Endothelial cell of umbilical vein (primary cell): ENCODE results near the gene MTERF4. TPM values are rescaled to one million over a fixed set of nuclear protein-coding genes. Genes with fewer than 3 reads are reported as not detected.

Experiments used
- BruUV-seq: library from RNA; stranded (reverse); fragments of 400-500 nt; replicated peaks from 2 replicates; lab custom pipeline; 2021; lab: Mats Ljungman, UMichigan
- CTCF ChIA-PET: fragments of 300-600, 350-600 bp; sonication (Branson Sonifier 250); formaldehyde crosslinking; loops from one replicate; lab custom pipeline; 2021; ENCODE audit warnings: antibody characterized with exemption, inconsistent platforms; lab: Charles Lee
- POLR2A ChIA-PET: fragments of 300-600, 350-600 bp; sonication (Branson Sonifier 250); formaldehyde crosslinking; loops from one replicate; lab custom pipeline; 2021; ENCODE audit warnings: antibody characterized with exemption, inconsistent platforms; lab: Charles Lee
- DNase-seq: peaks from one replicate; pipeline ENCODE4 v3.0.0-alpha.2; 2011; ENCODE audit warnings: low read depth, low spot score
- FAIRE-seq: peaks from 2 replicates; lab custom pipeline; 2011; peaks lifted over from hg19 to GRCh38; lab: Jason Lieb, UNC
- H2AFZ ChIP-seq: 2 replicates; pipeline ENCODE4 v1.6.0; 2012; ENCODE audit warnings: low read depth, low read length, control low read depth, inconsistent platforms
- H3K27ac ChIP-seq: 2 replicates; pipeline ENCODE4 v1.5.1; 2011; ENCODE audit warnings: low read depth, mild to moderate bottlenecking, control low read depth, low read length, moderate library complexity; ENCODE audit not compliant: insufficient read depth
- H3K27me3 ChIP-seq, 2 experiments: 2 replicates each; pipeline versions ENCODE4 v1.6.0 to v1.6.1; 2011; ENCODE audit warnings: low read length in 2 of 2, mixed read lengths in 1 of 2; ENCODE audit not compliant: control insufficient read depth in 2 of 2, insufficient read depth in 2 of 2
- H3K36me3 ChIP-seq, 2 experiments: 2 replicates in 1 of 2; 3 replicates in 1 of 2; pipeline ENCODE4 v1.5.1; 2011; ENCODE audit warnings: low read length in 2 of 2, mild to moderate bottlenecking in 1 of 2, moderate library complexity in 1 of 2; ENCODE audit not compliant: control insufficient read depth in 2 of 2, insufficient read depth in 2 of 2; ENCODE audit errors: extremely low read depth in 1 of 2
- H3K4me1 ChIP-seq: 3 replicates; pipeline ENCODE4 v1.5.1; 2011; ENCODE audit warnings: mild to moderate bottlenecking, low read length; ENCODE audit not compliant: control insufficient read depth, insufficient read depth; ENCODE audit errors: extremely low read depth
- H3K4me2 ChIP-seq: 2 replicates; pipeline ENCODE4 v1.6.1; 2011; ENCODE audit warnings: low read length, control low read depth, mixed read lengths; ENCODE audit not compliant: insufficient read depth
- H3K4me3 ChIP-seq, 3 experiments: fragments of 200-600 bp in 1 of 3; sonication (generic), shearing (Covaris generic) in 1 of 3; replicated peaks in 1 of 3; 2 replicates each; pipeline ENCODE4 v1.5.1; 2011 to 2016; ENCODE audit warnings: control low read depth in 3 of 3, low read length in 3 of 3, mild to moderate bottlenecking in 2 of 3, inconsistent platforms in 1 of 3, low read depth in 1 of 3, moderate library complexity in 1 of 3; ENCODE audit not compliant: insufficient read depth in 1 of 3
- H3K79me2 ChIP-seq: 2 replicates; pipeline ENCODE4 v1.6.0; 2012; ENCODE audit warnings: low read length, inconsistent platforms; ENCODE audit not compliant: control insufficient read depth, insufficient read depth
- H3K9ac ChIP-seq: replicated peaks from 2 replicates; pipeline ENCODE3; 2011; ENCODE audit warnings: low read length, control low read depth; ENCODE audit not compliant: insufficient read depth; ENCODE audit errors: extremely low read depth
- H3K9me1 ChIP-seq: replicated peaks from 3 replicates; pipeline ENCODE4 v1.6.0; 2011; ENCODE audit warnings: mild to moderate bottlenecking, low read length; ENCODE audit not compliant: control insufficient read depth, insufficient read depth; ENCODE audit errors: extremely low read depth
- H3K9me3 ChIP-seq: replicated peaks from 2 replicates; pipeline ENCODE4 v1.5.1; 2012; ENCODE audit warnings: low read length, inconsistent platforms; ENCODE audit not compliant: control insufficient read depth, insufficient read depth
- H4K20me1 ChIP-seq: replicated peaks from 2 replicates; pipeline ENCODE3; 2011; ENCODE audit warnings: mild to moderate bottlenecking, low read length; ENCODE audit not compliant: control insufficient read depth, insufficient read depth; ENCODE audit errors: extremely low read depth
- EZH2 ChIP-seq: IDR thresholded peaks from 2 replicates; pipeline ENCODE4 v1.6.1; 2012; ENCODE audit warnings: borderline replicate concordance, low read depth, mild to moderate bottlenecking, moderate library complexity, low read length, inconsistent platforms; ENCODE audit not compliant: severe bottlenecking
- FOS ChIP-seq: IDR thresholded peaks from 2 replicates; pipeline ENCODE4 v1.6.1; 2011; ENCODE audit warnings: mild to moderate bottlenecking, low read length, moderate library complexity, borderline replicate concordance; ENCODE audit not compliant: insufficient read depth
- GATA2 ChIP-seq: IDR thresholded peaks from 2 replicates; pipeline ENCODE4 v1.7.0; 2011; ENCODE audit warnings: low read depth, mild to moderate bottlenecking, moderate library complexity, mixed read lengths, low read length; ENCODE audit not compliant: insufficient read length, insufficient read depth
- JUN ChIP-seq: IDR thresholded peaks from 2 replicates; pipeline ENCODE4 v1.6.1; 2011; ENCODE audit warnings: borderline replicate concordance, low read depth; ENCODE audit not compliant: insufficient read length, insufficient read depth
- MYC ChIP-seq: IDR thresholded peaks from one replicate; pipeline ENCODE4 v1.6.1; 2011; ENCODE audit warnings: mild to moderate bottlenecking, low read depth, low read length
- POLR2A ChIP-seq: IDR thresholded peaks from 2 replicates; pipeline ENCODE4 v1.6.1; 2012; ENCODE audit warnings: low read depth, mild to moderate bottlenecking, control low read depth, low read length
- POLR2AphosphoS5 ChIP-seq: IDR thresholded peaks from 2 replicates; pipeline ENCODE4 v1.6.1; 2012; ENCODE audit warnings: low read depth, mild to moderate bottlenecking, control low read depth, low read length, moderate library complexity; ENCODE audit not compliant: insufficient read depth
- dilution Hi-C: fragments of 300-500 bp; cut with MboI; formaldehyde crosslinking; loops from one replicate; pipeline ENCODE4 v1.15.0; 2019; ENCODE audit warnings: low sequenced_read_pairs; ENCODE audit not compliant: extremely low pct_ligation_motif_present
- intact Hi-C: fragments of 100-400 bp; cut with micrococcal nuclease; formaldehyde crosslinking; loops from one replicate; pipeline ENCODE4 v1.10.0; 2022
- polyA plus RNA-seq, 4 experiments: library from polyadenylated mRNA; depleted of rRNA in 3 of 4; stranded (reverse) in 3 of 4; unstranded in 1 of 4; fragments of >200 nt; gene quantifications; 2 replicates each; pipeline versions ENCODE4 v1.2.1 to v1.2.3, GENCODE V29; 2011 to 2012; ENCODE audit warnings: missing spikeins in 1 of 4
- total RNA-seq: library from RNA; stranded (reverse); gene quantifications from 2 replicates; pipeline ENCODE4 v1.2.3, GENCODE V29; 2021
- TF ChIP-seq, protein P1 (sequence below): IDR thresholded peaks from 2 replicates; pipeline ENCODE4 v1.6.1; 2011; ENCODE audit not compliant: insufficient read depth, insufficient read length
- TF ChIP-seq, protein P2 (sequence below), 2 donors: IDR thresholded peaks; 1 replicate in 1 of 2; 2 replicates in 1 of 2; pipeline ENCODE4 v1.5.1; 2011; ENCODE audit warnings: low read length in 2 of 2, mild to moderate bottlenecking in 2 of 2, moderate library complexity in 2 of 2, control low read depth in 1 of 2, inconsistent platforms in 1 of 2, low read depth in 1 of 2; ENCODE audit not compliant: insufficient read depth in 1 of 2; ENCODE audit errors: extremely low read depth in 1 of 2

MTERF4 gene
- total and polyA plus RNA-seq, 2 donors (not counting 3 experiments of a cell fraction or from before 2014, with no cell fraction given): 14.7 to 27.3 TPM

DNA sequence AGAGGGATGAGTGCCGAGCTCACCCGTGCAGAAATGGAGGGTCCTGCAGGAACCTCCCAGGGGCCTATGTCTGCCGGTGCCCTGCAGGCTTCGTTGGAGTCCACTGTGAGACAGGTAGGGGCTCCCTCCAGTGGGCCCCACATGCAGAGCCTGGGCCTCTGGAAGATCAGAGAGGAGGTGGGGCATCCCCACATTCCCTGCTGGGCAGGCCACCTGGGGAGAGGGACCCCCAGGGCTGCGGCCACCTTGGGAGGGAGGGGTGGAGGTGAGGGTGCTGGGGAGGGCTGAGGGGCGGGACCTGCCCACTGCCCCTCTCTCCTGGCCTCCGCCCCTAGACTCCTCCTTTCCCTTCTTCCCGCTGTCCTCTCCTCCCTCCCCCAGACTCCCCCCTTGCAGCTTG lies 38.5 kb downstream of the MTERF4 start:
- Histone ChIP-seq H3K27me3 (no peaks in the 10 kb centered on the region), H3K4me3 (no peak overlapping the region), H3K79me2 (no peaks in the 10 kb centered on the region), H3K4me2 (no peak overlapping the region), H3K4me1 (no peaks in the 10 kb centered on the region), H3K36me3 (no peaks in the 10 kb centered on the region), H3K27ac (no peak overlapping the region), H3K9me3 (no peaks in the 10 kb centered on the region), H4K20me1 (no peaks in the 10 kb centered on the region), H3K9ac (no peak overlapping the region), H2AFZ (no peak overlapping the region), H3K9me1 (no peaks in the 10 kb centered on the region)
- TF ChIP-seq, protein P1, sequence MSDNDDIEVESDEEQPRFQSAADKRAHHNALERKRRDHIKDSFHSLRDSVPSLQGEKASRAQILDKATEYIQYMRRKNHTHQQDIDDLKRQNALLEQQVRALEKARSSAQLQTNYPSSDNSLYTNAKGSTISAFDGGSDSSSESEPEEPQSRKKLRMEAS: no peak
- no peak for TF ChIP-seq JUN
- TF ChIP-seq, protein P2, sequence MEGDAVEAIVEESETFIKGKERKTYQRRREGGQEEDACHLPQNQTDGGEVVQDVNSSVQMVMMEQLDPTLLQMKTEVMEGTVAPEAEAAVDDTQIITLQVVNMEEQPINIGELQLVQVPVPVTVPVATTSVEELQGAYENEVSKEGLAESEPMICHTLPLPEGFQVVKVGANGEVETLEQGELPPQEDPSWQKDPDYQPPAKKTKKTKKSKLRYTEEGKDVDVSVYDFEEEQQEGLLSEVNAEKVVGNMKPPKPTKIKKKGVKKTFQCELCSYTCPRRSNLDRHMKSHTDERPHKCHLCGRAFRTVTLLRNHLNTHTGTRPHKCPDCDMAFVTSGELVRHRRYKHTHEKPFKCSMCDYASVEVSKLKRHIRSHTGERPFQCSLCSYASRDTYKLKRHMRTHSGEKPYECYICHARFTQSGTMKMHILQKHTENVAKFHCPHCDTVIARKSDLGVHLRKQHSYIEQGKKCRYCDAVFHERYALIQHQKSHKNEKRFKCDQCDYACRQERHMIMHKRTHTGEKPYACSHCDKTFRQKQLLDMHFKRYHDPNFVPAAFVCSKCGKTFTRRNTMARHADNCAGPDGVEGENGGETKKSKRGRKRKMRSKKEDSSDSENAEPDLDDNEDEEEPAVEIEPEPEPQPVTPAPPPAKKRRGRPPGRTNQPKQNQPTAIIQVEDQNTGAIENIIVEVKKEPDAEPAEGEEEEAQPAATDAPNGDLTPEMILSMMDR (IDR thresholded peaks at IDR 0.05; ENCODE audit: extremely low read depth in 1 of 2, insufficient read depth in 1 of 2, low read depth in 1 of 2, low read length in 2 of 2): no peak
- TF ChIP-seq FOS: no peak
- no peak for TF ChIP-seq GATA2
- no peak for TF ChIP-seq POLR2AphosphoS5
- no peak for TF ChIP-seq POLR2A
- TF ChIP-seq MYC: no peak
- no peak for TF ChIP-seq EZH2
- dilution Hi-C loops: no loop called here
- FAIRE-seq: no peak
- POLR2A ChIA-PET: no interaction called here
- no TSS peak for BruUV-seq
- DNase-seq: no peak
- CTCF ChIA-PET: interaction anchor here (1.1 to 1.6 kb wide), 2 partner anchors 10 to 149 kb away, joined by 3 to 6 read pairs; no protein-coding TSS in a partner anchor
- intact Hi-C loops: no loop called here
